T-helper 2 cell treated with Interferon-gamma antibody and Interleukin-4, amounts not matched to agents 100 ng/mL and 5 ng/mL, for 36 hours (primary cell): ENCODE results near the gene BTLA. TPM values are rescaled to one million over a fixed set of nuclear protein-coding genes. Genes with fewer than 3 reads are reported as not detected.

ENCODE experiments used
- intact Hi-C: fragments of 100-400 bp; cut with micrococcal nuclease; formaldehyde crosslinking; loops from one replicate; pipeline ENCODE4 v1.15.1; 2023
- total RNA-seq: library from RNA; stranded (reverse); gene quantifications from 2 replicates; pipeline ENCODE4 v1.2.3, GENCODE V29; 2022

Gene BTLA
- total RNA-seq, 1 donor from 2014 or later = 32.5 TPM

DNA sequence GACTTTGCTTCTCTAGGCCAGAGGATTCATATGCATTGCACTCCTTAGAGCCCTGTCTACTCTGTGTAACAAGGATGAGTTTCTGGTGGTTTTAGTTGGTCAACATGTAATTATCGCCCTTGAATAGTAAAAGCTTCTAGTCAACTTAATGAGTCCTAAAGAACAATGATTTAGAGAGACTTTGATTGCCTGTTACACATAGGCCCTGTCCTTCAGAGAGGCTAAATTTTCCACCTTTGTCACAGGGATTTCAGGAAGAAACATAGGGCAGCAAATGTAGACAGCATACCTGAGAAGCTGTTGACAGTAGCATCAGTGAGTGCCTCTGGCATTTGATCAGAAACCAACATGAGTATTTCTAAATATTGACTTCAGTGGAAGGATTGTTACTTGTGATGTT lies 7.1 kb downstream of the BTLA start:
- intact Hi-C loops = loop anchor here (10.0 kb wide), 1 partner anchor 183 kb away; no protein-coding TSS in a partner anchor

DNA sequence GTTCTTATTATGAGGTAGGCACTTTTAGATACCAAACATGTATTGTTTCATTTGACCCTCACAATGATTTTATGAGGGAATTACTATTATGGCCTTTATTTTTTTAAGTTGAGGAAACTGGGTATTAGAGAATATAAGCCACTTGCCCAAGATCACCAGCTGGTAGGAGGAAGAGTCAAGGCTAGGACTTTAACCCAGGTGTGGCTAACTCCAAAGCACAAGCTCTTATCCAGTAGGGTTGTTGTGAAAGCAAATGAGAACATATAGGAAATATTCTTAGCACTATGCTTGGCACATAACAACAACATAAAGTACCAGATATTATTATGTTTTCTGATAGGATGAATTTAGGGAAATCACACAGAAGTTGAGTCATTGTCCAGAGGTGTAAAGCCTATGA lies 7.9 kb downstream of the BTLA start:
- intact Hi-C loops = loop anchor here (10.0 kb wide), 1 partner anchor 183 kb away; no protein-coding TSS in a partner anchor

DNA sequence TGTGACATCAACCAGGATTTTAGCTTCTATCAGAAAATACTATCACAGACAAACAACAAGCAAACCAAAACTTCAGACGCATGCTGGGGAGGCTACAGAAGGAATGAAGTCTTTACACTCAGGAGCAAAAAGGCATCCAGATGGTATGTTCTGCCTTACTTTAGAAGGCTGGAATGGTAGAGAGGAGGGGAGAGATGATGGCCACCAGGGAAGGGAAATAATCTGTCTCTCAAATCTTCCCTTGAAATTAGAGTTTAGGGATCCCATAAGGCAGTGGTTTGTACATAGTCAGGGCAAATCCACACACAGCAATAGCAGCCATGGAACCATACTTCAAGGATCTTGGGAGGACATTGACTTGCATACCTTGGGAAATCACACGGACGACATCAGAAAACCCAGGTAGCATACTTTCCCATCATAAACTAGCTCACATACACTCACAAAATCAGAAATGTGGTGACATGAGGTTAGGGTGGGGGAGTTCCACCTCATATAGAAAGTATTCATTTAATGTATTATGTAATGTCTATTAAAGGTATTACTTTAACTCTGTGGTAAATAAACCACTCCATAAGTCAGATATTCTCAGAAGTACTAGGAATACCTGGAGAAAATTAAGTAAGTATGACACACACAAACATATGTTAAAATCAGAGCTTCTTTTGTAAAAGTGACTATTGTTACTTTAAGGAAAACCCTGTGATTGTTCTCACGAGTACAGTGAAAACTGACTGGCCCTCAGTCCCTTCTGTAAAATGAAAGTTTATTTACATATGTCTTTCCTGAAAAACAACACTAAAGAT lies 9.4 kb downstream of the BTLA start:
- intact Hi-C loops = loop anchor here (10.0 kb wide), 1 partner anchor 185 kb away; no protein-coding TSS in a partner anchor

DNA sequence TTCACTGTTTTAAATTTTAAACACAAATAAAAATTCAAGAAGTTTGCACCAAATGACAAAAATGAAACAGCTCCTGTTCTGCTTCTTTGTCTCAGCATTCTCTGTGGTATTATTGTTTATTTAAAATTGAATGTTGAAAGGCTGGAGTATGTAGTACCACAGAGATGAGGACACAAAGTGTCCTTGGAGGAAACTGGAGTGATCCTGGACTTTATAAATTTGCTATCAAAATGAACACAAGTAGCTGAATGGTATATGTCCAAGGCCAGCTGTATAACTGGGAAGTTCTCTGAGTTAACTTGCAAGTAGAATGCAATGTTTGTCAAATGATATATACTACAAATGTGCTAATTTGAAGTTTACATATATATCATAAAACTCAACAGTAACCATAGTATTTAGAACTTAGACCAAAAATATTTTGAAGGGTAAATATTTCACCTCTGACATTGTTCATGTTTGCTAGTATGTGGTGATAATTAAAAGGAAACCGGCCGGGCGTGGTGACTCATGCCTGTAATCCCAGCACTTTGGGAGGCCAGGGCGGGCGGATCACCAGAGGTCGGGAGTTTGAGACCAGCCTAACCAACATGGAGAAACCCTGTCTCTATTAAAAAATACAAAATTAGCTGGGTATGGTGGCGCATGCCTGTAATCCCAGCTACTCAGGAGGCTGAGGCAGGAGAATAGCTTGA lies 12.3 kb downstream of the BTLA start:
- intact Hi-C loops = no loop called here

DNA sequence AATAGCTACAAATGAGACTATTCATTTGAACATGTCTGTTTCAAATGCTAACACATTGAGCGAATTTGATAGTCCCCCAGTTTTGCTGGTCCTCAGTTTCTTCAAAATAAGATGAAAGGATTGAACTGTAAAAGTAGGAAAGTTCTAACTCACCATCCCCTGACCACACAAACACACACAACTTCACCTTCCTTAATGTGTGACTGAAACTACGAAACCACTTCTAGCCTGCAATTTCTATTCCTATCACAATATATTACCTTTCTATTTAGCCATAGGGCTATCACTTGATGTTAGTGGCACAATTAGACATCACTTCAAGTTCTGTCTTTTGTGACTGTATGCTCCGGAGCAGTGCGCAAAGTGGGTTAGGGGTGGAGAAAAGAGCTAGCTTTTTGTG lies 14.9 kb downstream of the BTLA start:
- intact Hi-C loops = no loop called here

DNA sequence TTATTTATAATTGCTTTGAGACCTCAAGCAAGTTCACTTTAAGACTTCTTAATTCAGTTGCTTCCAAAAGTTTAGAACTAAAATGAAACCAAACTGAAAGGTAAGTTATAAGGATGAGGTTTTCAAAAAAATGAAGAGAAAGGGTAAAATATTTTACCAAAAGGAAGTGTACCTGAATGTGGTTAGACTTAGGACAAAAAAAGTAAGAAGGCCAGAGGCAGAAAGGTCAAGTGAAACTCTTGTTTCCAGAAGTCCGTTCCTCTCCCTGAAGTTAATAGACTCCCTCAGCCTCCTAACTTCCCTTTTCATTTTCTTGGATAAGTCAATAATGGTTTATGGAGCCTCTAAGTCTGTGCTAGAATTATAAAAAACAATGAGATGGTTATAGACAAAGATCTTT lies 16.6 kb downstream of the BTLA start:
- intact Hi-C loops = no loop called here

DNA sequence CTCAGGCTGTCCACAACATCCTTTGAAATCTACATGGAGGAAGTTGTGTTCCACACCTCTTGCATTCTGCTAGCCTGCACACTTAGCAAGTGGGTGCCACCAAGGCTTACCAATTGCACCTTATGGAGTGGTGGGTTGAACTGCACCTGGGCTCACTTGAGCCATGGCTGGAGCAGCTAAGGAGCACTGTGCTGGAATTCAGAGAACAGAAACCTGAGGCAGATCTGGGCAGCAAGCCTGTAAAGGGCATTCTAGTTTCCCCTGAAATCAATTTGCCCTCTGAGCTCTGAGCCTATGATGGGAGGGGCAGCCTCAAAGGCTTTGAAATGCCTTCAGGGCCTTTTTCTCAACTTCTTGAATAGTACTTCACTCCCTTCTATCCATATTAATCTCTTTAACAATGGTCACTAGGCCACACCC lies 18.0 kb downstream of the BTLA start:
- intact Hi-C loops = no loop called here

DNA sequence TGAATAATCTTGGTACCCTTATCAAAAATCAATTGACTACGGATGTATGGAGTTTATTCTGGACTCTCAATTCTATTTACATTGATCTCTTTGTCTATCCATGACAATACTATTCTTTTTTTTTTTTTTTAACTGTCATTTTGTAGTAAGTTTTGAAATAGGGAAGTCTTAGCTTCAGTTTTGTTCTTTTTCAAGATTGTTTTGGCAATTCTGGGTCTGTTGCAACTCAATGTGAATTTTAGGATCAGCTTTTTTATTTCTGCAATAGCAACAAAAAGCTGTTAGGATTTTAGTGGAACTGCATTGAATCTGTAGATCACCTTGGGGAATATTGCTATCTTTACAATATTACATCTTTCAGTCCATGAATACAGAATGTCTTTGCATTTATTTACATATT lies 21.4 kb downstream of the BTLA start:
- intact Hi-C loops = loop anchor here (2.0 kb wide), 1 partner anchor 13 kb away; no protein-coding TSS in a partner anchor

DNA sequence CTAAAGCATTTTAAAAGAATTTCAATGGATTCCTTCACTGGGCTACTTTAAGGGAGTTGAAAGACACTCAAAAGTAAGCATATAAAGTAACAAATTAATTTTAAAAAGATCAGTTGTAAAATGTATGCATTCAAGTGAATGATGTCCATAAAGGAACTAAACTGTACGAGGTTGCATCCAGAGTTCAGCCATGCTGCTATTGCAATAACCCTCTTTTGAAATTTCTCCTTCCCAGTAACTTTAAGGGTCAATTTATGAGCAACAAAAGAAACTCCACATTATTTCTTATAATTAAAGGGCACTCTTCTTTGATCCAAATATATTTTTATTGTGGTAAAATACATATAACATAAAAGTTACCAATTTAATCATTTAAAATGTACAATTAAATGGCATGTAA lies 22.9 kb downstream of the BTLA start:
- intact Hi-C loops = no loop called here

DNA sequence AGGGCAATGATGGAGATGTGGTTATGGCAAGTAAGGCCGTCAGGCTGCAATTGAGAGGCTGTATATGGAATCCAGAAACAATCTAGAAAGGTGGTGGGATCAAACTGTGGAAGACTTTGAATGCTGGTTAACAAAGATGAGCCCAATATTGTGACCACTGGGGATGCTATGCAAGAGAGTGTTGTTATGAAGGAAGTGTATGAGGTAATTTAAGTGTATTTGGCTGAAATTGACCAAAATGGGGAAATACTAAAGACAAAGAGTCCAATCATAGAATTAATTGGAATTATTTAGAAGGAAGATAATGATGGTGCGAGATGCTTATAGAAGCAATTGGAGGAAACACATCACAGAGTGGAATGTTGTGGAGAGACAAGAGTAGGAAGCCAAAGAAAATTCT lies 24.5 kb downstream of the BTLA start:
- intact Hi-C loops = loop anchor here (2.0 kb wide), 1 partner anchor 34 kb away; no protein-coding TSS in a partner anchor

DNA sequence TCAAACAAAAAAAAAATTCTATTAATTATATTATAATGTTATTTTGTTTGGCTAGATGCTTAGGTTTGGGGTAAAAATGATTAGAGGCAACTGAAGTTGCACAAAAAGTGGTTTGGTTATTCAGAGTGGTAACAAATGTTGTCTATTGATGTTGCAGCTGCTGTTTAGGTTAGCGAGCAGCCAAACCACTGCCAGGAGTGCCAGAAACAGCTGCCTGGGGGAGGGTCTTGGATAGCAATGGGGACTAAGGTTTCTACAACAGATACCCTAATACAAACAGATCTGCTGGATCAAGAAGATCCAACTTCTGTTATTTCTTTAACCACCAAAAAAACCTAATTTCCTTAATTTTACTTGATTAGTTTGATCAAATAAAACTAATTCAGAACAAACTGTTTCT lies 26.6 kb downstream of the BTLA start:
- intact Hi-C loops = loop anchor here (1.0 kb wide), 1 partner anchor 12 kb away; no protein-coding TSS in a partner anchor

DNA sequence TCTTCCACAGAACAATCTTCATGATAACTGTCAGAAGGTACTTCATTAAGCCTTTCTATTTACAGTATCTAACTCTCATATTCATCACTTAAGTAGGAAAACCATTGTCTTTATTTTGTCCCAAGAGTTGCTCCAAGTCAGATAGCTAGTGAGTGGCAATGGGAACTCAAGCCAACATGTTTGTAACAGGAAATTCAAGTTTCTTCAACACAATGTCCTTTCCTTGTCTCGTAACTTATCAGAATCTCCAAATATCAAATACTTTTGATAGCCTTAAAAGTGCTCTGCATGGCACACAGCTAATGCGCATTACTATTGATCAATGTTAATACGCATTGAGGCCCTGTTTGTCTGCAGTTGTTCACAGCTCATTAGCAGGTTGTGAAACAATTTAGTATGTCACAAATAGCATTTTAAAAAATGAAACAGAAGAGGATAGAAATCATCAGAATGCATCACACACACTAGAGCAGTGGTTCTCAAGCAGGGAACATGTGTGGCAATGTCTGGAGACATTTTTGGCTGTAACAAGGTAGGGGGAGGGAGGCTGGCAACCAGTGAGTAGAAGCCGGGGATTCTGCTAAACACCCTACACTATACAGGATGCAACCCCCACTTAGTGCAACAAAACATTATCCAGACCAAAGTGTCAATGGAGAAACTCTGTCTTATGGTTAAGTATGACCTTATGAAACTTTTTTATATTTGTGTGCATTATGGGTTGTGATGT lies 27.5 kb downstream of the BTLA start:
- intact Hi-C loops = loop anchor here (1.0 kb wide), 1 partner anchor 11 kb away; no protein-coding TSS in a partner anchor

DNA sequence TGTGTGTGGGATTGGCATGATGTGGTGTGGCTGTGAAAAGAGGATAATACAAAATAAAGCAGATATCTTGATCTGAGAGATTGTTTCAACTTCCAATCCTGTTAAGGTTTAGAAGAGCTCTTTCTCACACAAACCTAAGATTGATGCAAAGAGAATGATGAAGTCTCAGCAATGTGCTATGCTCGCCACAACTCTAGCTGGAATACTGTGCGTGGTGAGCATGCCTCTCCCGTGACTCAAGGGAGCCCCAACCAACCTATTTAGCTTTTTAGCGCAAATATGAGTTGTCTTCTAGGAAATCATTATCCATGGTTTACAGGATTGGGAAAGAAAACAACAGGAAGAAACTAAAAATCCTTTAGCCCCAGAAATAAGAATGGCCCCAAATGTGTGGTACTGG lies 28.5 kb downstream of the BTLA start:
- intact Hi-C loops = no loop called here

DNA sequence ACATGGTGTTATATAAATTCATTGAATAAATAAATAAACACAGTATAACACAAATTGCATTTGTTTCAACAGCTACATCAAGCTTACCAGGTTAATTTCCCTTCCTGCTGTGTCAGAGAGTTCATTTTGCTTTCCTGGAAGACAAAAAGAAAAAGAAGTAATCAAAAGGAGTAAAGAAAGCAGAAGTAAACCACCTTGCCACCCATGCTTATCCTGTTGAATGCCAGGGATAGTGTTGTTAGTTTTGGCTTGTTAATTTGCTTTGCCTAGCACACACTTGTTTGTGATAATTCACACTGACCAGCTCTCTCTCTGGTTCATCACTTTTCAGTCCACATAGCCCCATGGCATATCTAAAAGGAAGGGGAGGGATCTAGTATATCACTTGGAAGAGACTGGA lies 29.6 kb downstream of the BTLA start:
- intact Hi-C loops = no loop called here

DNA sequence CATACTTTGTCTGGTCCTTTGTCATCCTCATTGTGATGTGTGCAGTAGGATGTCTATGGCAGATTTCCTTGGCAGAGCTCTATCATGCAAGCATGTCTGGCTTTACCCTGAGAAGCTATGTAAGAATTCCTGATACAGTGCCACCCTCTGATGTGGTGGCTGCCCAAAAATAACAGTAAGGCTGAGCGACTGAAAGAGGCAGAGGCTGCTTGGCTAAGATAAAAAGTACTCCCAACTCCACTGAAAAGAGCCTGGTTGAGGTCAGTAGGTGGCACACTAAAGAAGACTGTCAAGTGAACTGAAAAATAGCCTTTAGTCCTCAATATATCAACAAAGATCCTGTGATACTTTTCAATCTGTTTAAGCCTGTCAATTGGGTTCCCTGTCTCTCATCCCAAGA lies 31.7 kb downstream of the BTLA start:
- intact Hi-C loops = no loop called here

DNA sequence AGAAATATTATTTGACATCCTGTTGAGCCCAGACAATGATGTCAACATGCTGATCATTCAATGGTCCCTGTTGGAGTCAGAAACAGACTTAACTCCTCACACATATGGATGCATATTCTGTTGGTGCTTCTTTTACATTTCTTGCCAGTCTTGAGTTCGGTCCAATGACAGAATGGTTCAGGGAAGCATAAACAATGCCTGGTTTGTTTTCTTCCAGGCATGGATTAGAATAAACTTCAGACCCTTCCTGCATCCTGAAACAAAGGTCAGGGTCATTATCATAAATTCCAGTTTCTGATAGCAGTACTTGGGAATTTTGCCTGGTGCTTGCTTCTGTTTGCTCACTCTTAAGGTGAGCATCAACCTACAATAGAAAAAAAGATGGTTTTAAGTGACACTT lies 33.3 kb downstream of the BTLA start:
- intact Hi-C loops = no loop called here

DNA sequence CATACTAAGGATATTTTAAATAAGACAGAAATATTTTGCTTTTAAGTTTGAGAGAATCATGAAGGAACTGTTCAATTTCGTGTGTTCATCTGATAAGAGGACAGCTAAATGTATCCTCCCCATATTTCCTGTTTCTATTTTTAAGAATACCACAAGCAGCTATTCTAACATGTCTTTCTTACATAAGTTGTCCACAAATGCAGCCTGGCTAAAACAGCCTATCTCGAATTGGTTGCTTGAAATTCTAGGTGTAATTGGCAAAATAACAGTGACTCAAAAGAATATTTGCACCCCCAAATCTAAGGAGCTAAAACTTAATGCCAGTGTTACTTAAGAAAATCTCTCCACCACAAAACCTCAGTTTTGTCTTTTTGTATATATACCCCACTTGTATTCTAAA lies 35.0 kb downstream of the BTLA start:
- intact Hi-C loops = loop anchor here (1.0 to 5.0 kb wide), 6 partner anchors 15 to 213 kb away; partner anchors contain the start of genes ATG3, BTLA and SLC35A5

DNA sequence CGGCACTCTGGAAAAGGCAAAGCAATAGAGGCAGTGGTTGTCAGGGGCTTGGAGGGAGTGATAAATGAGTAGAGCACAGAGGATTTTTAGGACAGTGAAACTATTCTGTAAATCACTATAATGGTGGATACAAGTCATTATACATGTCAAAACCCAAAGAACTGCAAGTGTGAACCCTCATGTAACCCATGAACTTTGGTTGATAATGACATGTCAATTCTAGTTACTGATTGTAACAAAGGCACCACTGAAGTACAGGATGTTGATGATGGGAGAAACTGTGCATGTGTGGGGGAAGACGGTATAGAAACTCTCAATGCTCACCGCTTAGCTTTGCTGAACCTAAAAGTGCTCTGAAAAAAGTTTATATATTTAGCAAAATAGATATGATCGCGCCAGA lies 36.0 kb downstream of the BTLA start:
- intact Hi-C loops = loop anchor here (5.0 kb wide), 4 partner anchors 49 to 214 kb away; partner anchors contain the start of genes ATG3 and SLC35A5

DNA sequence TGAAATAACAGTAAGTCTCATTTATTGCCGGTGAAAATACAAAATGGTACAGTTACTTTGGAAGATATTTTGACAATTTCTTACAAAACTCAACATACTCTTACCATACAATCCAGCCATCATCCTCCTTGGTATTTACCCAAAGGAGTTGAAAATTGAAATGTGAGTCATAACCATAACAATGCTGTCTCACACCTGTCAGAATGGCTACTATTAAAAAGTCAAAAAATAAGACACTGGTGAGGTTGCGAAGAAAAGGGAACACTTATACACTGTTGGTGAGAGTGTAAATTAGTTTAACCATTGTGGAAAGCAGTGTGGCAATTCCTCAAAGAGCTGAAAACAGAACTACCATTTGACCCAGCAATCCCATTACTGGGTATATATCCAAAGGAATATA lies 37.5 kb downstream of the BTLA start:
- intact Hi-C loops = loop anchor here (5.0 kb wide), 4 partner anchors 51 to 216 kb away; partner anchors contain the start of genes ATG3 and SLC35A5

DNA sequence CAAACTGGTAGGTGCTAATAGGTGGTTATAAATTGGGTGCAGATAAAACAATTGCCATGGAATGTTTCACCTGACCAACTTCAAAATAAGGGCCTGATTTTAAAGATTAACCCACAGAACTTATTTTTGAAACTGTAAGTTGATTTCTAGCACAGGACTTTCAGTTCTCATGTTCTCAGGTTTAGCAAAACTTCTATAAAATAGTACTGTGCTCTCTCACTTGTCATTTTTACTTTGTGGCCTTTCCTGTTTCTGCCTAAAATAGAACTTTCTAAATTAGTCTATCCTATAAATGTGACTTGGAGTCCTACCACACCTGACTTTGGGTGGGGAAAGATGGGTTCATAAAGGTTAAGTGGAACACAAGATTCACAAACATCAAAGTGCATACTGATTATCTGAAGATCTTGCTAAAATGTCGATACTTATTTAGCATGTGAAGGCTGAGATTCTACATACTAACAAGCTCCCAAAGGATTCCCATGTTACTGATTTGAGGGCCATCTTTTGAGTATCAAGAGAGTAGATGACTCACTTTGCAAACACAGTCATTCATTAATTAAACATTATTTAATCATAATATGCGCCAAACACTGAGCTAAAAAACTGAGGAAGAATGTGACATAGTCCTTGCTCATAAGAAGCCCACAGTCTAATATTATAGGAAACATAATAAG lies 38.6 kb downstream of the BTLA start:
- intact Hi-C loops = loop anchor here (1.0 to 5.0 kb wide), 5 partner anchors 12 to 217 kb away; partner anchors contain the start of genes ATG3 and SLC35A5

DNA sequence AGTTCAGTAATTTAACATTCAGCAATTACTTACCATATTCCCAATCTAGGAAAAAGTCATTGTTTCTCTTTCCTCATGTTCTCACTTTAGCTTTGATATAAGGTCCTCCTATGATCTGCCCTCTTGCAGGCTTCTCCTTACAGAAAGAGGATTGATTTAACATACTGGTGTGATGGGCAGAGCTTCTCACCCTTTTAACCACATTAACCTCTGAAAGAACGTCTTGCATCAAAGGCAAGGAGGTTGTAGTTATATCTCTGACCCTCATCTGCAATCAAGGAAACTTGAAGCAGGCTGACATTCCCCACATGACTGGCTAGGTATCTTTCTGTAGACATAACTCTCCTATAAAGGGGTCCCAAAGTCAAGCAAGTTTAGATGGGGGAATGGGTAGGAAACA lies 39.5 kb downstream of the BTLA start:
- intact Hi-C loops = loop anchor here (1.0 to 5.0 kb wide), 5 partner anchors 13 to 218 kb away; partner anchors contain the start of genes ATG3 and SLC35A5
